SK-N-SH (cell line): ENCODE data around the gene FRS2. TPM values are rescaled to one million over a fixed set of nuclear protein-coding genes. Genes with fewer than 3 reads are reported as not detected.

Experiments used
- CTCF ChIA-PET: fragments of 300-600, 350-600 bp; formaldehyde crosslinking; extraction: SDS; loops from one replicate; lab custom pipeline; 2021; lab: Yijun Ruan, JAX
- POLR2A ChIA-PET: fragments of 350-600 bp; sonication (Branson Sonifier 250); formaldehyde crosslinking; extraction: SDS; loops from one replicate; lab custom pipeline; 2020; ENCODE audit warnings: antibody characterized with exemption, inconsistent platforms; lab: Yijun Ruan, JAX
- DNase-seq: peaks from one replicate; pipeline ENCODE4 v3.0.0; 2012
- H2AFZ ChIP-seq: fragments of 200-600 bp; sonication (generic); 2 replicates; pipeline ENCODE4 v1.8.1; 2016; ENCODE audit warnings: antibody characterized with exemption, mild to moderate bottlenecking, low read depth
- H3F3A ChIP-seq: fragments of 200-600 bp; sonication (generic); replicated peaks from 2 replicates; pipeline ENCODE3; 2016; ENCODE audit warnings: antibody characterized with exemption, mild to moderate bottlenecking; ENCODE audit not compliant: insufficient read depth
- H3K27ac ChIP-seq, 2 experiments: fragments of 200-500 bp in 1 of 2; fragments of 200-600 bp in 1 of 2; sonication (Bioruptor generic) in 1 of 2; sonication (generic), shearing (Covaris generic) in 1 of 2; 2 replicates each; pipeline versions ENCODE4 v1.5.1 to v1.6.1; 2014 to 2016; ENCODE audit warnings: low read depth in 2 of 2, inconsistent platforms in 1 of 2, low read length in 1 of 2, mild to moderate bottlenecking in 1 of 2, mixed read lengths in 1 of 2
- H3K27me3 ChIP-seq: fragments of 200-600 bp; sonication (generic), shearing (Covaris generic); 2 replicates; pipeline ENCODE4 v1.6.1; 2016; ENCODE audit warnings: mixed run types; ENCODE audit not compliant: insufficient read depth
- H3K36me3 ChIP-seq, 2 experiments: fragments of 200-500 bp in 1 of 2; fragments of 200-600 bp in 1 of 2; sonication (Bioruptor generic) in 1 of 2; sonication (generic) in 1 of 2; replicated peaks in 1 of 2; 2 replicates each; pipeline versions ENCODE3 to v1.5.1; 2014 to 2016; ENCODE audit warnings: low read length in 1 of 2, mild to moderate bottlenecking in 1 of 2; ENCODE audit not compliant: insufficient read depth in 2 of 2, control insufficient read depth in 1 of 2
- H3K4me1 ChIP-seq, 2 experiments: fragments of 200-500 bp in 1 of 2; fragments of 200-600 bp in 1 of 2; sonication (Bioruptor generic) in 1 of 2; sonication (generic), shearing (Covaris generic) in 1 of 2; 2 replicates each; pipeline versions ENCODE4 v1.5.1 to v1.6.1; 2014 to 2016; ENCODE audit warnings: low read depth in 1 of 2, low read length in 1 of 2, mixed run types in 1 of 2; ENCODE audit not compliant: insufficient read depth in 2 of 2, control insufficient read depth in 1 of 2
- H3K4me2 ChIP-seq: fragments of 200-600 bp; sonication (generic), shearing (Covaris generic); 2 replicates; pipeline ENCODE4 v1.6.1; 2017; ENCODE audit warnings: mixed run types
- H3K4me3 ChIP-seq, 2 experiments: fragments of 200-500 bp in 1 of 2; fragments of 200-600 bp in 1 of 2; sonication (Bioruptor generic) in 1 of 2; sonication (generic), shearing (Covaris generic) in 1 of 2; 2 replicates each; pipeline versions ENCODE4 v1.5.1 to v1.8.1; 2014 to 2016; ENCODE audit warnings: low read depth in 2 of 2, inconsistent platforms in 1 of 2, low read length in 1 of 2, mild to moderate bottlenecking in 1 of 2, mixed read lengths in 1 of 2, moderate library complexity in 1 of 2
- H3K79me2 ChIP-seq: fragments of 200-600 bp; sonication (generic); 2 replicates; pipeline ENCODE4 v1.8.1; 2017; ENCODE audit warnings: mild to moderate bottlenecking; ENCODE audit not compliant: insufficient read depth
- H3K9ac ChIP-seq: fragments of 200-600 bp; sonication (generic); 2 replicates; pipeline ENCODE4 v1.6.1; 2017; ENCODE audit warnings: mixed run types
- H3K9me2 ChIP-seq: fragments of 200-600 bp; sonication (generic); 2 replicates; pipeline ENCODE4 v1.6.1; 2017; ENCODE audit warnings: mixed run types
- H3K9me3 ChIP-seq: fragments of 200-600 bp; sonication (generic); 2 replicates; pipeline ENCODE4 v1.6.1; 2017; ENCODE audit warnings: mixed run types, mild to moderate bottlenecking, moderate library complexity
- H4K20me1 ChIP-seq: fragments of 200-600 bp; sonication (generic); 2 replicates; pipeline ENCODE4 v1.6.1; 2017; ENCODE audit warnings: mild to moderate bottlenecking, mixed run types; ENCODE audit not compliant: insufficient read depth
- EP300 ChIP-seq, 2 experiments: IDR thresholded peaks; 2 replicates each; pipeline versions ENCODE4 v1.4.0 to v1.6.1; 2012; ENCODE audit warnings: borderline replicate concordance in 1 of 2, low read depth in 1 of 2, low read length in 1 of 2
- EZH2phosphoT487 ChIP-seq: fragments of 200-600 bp; sonication (generic); IDR thresholded peaks from 2 replicates; pipeline ENCODE4 v1.6.1; 2017; ENCODE audit warnings: low read depth, mixed run types, mild to moderate bottlenecking, antibody characterized with exemption, moderate library complexity, borderline replicate concordance
- FOSL2 ChIP-seq: IDR thresholded peaks from 2 replicates; pipeline ENCODE4 v1.4.0; 2012; ENCODE audit warnings: low read depth, mild to moderate bottlenecking, moderate library complexity, borderline replicate concordance
- FOXJ3 ChIP-seq: sonication (generic); formaldehyde crosslinking; IDR thresholded peaks from 2 replicates; pipeline ENCODE4 v1.5.1; 2020; ENCODE audit warnings: mild to moderate bottlenecking, missing genetic modification reagents
- GATA2 ChIP-seq: sonication (generic); formaldehyde crosslinking; IDR thresholded peaks from 2 replicates; pipeline ENCODE4 v1.5.0; 2020; ENCODE audit warnings: mild to moderate bottlenecking, missing genetic modification reagents
- MAX ChIP-seq: IDR thresholded peaks from 2 replicates; pipeline ENCODE4 v1.4.0; 2012; ENCODE audit warnings: low read depth
- NRF1 ChIP-seq: IDR thresholded peaks from 2 replicates; pipeline ENCODE4 v1.6.1; 2012; ENCODE audit warnings: low read depth, mild to moderate bottlenecking, low read length
- RAD21 ChIP-seq: IDR thresholded peaks from 2 replicates; pipeline ENCODE4 v1.6.1; 2012; ENCODE audit warnings: mild to moderate bottlenecking, low read length
- RCOR1 ChIP-seq: fragments of 150-350 bp; IDR thresholded peaks from 2 replicates; pipeline ENCODE4 v1.6.1; 2017; ENCODE audit warnings: antibody characterized with exemption, low read length
- REST ChIP-seq: IDR thresholded peaks from 2 replicates; pipeline ENCODE4 v1.6.1; 2012; ENCODE audit warnings: mild to moderate bottlenecking, low read depth, low read length, moderate library complexity
- SIN3A ChIP-seq: IDR thresholded peaks from 2 replicates; pipeline ENCODE4 v1.6.1; 2012; ENCODE audit warnings: low read depth, mild to moderate bottlenecking, low read length, moderate library complexity, borderline replicate concordance
- TEAD4 ChIP-seq: IDR thresholded peaks from 2 replicates; pipeline ENCODE4 v1.4.0; 2012; ENCODE audit warnings: mild to moderate bottlenecking, borderline replicate concordance; ENCODE audit not compliant: insufficient read depth
- WGBS: methylation state at CpG from one replicate; pipeline ENCODE4 v1.1.6; 2017; ENCODE audit warnings: low lambda C conversion rate; 5-methylcytosine and 5-hydroxymethylcytosine counted together
- polyA plus RNA-seq, 3 experiments: library from polyadenylated mRNA; depleted of rRNA; stranded (reverse); fragments of >200 nt; gene quantifications; 2 replicates each; pipeline ENCODE4 v1.2.3, GENCODE V29; 2012
- TF ChIP-seq, protein P1 (sequence below): fragments of 200-600 bp; sonication (generic); IDR thresholded peaks from 2 replicates; pipeline ENCODE4 v1.6.1; 2017; ENCODE audit warnings: antibody characterized with exemption, mild to moderate bottlenecking, moderate library complexity
- TF ChIP-seq, protein P2 (sequence below): IDR thresholded peaks from 2 replicates; pipeline ENCODE4 v1.4.0; 2012; ENCODE audit warnings: low read depth, borderline replicate concordance

Gene FRS2
- polyA plus RNA-seq, 1 of the 3 experiments (the other 2 are of a cell fraction), result 7.1 TPM

GRCh38 chr12:69550569-69551350 lies 80.6 kb downstream of the FRS2 start:
- ChIA-PET CTCF (no interaction called here), POLR2A (no interaction called here)

More at GRCh38 chr12:69550569-69551350, 80.6 kb downstream of the FRS2 start:
- Histone ChIP-seq H3K27me3 (no peaks in the 10 kb centered on the region), H3K4me2 (no peak overlapping the region), H3K4me1 (peaks cover 0 to 7% of the 10 kb centered on the region in 2 experiments; a peak in 2 of 4 replicates), H3K9me3 (no peaks in the 10 kb centered on the region), H2AFZ (no peak overlapping the region), H3K27ac (no peak overlapping the region), H3F3A (peaks cover 19% of the 10 kb centered on the region), H3K36me3 (peaks cover 0 to 10% of the 10 kb centered on the region in 2 experiments), H3K79me2 (peaks cover 32% of the 10 kb centered on the region; the same call in 1 of the 2 replicates), H3K9me2 (no peaks in the 10 kb centered on the region), H3K4me3 (no peak overlapping the region), H3K9ac (no peak overlapping the region), H4K20me1 (no peaks in the 10 kb centered on the region)
- no peak for DNase-seq
- TF ChIP-seq TEAD4, result no peak
- TF ChIP-seq SIN3A, result no peak
- TF ChIP-seq FOXJ3, result no peak
- no peak for TF ChIP-seq RAD21
- TF ChIP-seq REST, result no peak
- TF ChIP-seq NRF1, result no peak
- TF ChIP-seq RCOR1, result no peak
- no peak for TF ChIP-seq EZH2phosphoT487
- TF ChIP-seq GATA2, result no peak
- TF ChIP-seq, protein P1, sequence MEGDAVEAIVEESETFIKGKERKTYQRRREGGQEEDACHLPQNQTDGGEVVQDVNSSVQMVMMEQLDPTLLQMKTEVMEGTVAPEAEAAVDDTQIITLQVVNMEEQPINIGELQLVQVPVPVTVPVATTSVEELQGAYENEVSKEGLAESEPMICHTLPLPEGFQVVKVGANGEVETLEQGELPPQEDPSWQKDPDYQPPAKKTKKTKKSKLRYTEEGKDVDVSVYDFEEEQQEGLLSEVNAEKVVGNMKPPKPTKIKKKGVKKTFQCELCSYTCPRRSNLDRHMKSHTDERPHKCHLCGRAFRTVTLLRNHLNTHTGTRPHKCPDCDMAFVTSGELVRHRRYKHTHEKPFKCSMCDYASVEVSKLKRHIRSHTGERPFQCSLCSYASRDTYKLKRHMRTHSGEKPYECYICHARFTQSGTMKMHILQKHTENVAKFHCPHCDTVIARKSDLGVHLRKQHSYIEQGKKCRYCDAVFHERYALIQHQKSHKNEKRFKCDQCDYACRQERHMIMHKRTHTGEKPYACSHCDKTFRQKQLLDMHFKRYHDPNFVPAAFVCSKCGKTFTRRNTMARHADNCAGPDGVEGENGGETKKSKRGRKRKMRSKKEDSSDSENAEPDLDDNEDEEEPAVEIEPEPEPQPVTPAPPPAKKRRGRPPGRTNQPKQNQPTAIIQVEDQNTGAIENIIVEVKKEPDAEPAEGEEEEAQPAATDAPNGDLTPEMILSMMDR, result no peak
- TF ChIP-seq FOSL2, result no peak
- no peak for TF ChIP-seq MAX
- TF ChIP-seq, protein P2, sequence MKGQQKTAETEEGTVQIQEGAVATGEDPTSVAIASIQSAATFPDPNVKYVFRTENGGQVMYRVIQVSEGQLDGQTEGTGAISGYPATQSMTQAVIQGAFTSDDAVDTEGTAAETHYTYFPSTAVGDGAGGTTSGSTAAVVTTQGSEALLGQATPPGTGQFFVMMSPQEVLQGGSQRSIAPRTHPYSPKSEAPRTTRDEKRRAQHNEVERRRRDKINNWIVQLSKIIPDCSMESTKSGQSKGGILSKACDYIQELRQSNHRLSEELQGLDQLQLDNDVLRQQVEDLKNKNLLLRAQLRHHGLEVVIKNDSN, result no peak
- no peak for TF ChIP-seq EP300 (IDR thresholded peaks at IDR 0.05; ENCODE audit: borderline replicate concordance in 1 of 2, low read depth in 1 of 2, low read length in 1 of 2)
- WGBS, result 93% methylated on average over 8 of the region's 8 CpGs
